HG03280 (cell line): Measurements from ENCODE around the gene RYR2.

Experiments used
- ATAC-seq: cut with Tn5 transposase; IDR thresholded peaks from one replicate; pipeline ENCODE4 v1.9.1; 2021; ENCODE audit warnings: mild to moderate bottlenecking, moderate library complexity; ENCODE audit not compliant: unreplicated experiment

The RYR2 gene

GRCh38 chr1:237041795-237042525 is at the start of gene RYR2:
Gene RYR2, plus strand, starts transcription at chr1:237042184. Its CDS starts 338 bp downstream, at chr1:237042522.
- no peak for ATAC-seq

DNA sequence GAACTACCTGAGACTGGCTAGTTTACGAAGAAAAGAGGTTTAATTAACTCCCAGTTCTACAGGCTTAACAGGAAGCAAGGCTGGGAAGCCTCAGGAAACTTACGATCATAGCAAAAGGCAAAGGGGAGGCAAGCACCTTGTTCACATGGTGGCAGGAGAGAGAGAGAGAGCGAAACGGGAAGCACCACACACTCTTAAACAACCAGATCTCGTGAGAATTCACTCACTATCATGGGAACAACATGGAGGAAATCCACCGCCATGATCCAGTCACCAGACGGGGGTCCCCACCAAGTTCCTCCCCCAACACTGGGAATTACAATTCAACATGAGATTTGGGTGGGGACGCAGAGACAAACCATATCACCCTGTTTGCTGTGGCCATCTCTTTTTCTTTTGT is 49.5 kb upstream of the RYR2 start:
- no peak for ATAC-seq

GRCh38 chr1:236994450-236994849 is 47.5 kb upstream of the RYR2 start:
- ATAC-seq: no peak

DNA sequence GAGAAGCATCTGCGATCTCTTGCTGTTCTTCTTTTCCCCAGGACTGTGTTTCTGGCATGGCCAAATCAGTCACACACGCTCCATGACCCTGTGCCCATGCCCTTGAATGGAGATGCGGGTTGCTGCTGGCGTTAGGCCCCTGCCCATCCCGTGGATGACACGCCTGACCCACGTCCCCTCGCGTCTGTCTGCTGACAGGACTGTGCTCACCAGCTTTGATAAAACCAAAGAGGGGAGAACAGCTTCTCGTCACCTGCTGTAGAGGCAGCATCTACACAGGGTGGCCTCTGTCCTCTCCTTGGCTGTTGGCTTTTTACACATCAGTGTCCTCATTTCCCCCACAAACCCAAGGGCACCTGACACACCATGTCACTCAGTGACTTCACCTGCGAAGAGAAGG is 44.6 kb upstream of the RYR2 start:
- ATAC-seq: no peak

- no peak for ATAC-seq
Observed at GRCh38 chr1:236997882-236998281, 44.1 kb upstream of the RYR2 start.

DNA sequence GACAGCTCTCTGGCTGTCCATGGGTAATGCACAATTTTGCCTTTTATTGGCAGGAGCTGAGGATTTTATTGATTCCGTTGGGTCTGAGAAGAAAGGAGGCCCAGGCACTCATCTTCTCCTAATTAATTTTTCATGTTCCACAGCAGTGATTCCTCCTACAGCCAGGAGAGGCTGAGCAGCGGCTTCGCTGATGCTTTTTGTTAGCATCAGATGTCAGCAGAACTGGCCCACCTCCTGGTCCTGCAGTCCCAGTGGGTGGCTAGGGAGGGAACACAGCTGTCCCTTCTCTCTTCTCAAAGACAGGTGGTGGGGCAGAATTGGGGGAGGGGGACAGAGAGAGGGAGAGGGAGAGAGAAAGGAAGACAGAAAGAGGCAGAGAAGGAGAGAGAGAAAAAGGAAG is 43.4 kb upstream of the RYR2 start:
- no peak for ATAC-seq

DNA sequence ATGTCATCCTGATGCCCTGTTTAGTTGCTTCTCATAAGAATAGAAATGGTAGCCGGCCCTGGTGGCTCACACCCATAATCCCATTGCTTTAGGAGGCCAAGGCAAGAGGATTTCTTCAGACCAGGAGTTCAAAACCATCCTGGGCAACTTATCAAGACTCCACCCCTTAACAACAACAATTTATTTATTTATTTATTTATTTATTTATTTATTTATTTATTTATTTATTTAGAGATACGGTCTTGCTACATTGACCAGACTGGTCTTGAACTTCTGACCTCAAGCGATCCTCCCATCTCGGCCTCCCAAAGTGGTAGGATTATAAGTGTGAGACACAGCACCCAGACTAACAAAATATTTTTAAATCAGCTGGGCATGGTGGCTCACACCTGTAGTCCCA is 41.8 kb upstream of the RYR2 start:
- ATAC-seq: no peak

DNA sequence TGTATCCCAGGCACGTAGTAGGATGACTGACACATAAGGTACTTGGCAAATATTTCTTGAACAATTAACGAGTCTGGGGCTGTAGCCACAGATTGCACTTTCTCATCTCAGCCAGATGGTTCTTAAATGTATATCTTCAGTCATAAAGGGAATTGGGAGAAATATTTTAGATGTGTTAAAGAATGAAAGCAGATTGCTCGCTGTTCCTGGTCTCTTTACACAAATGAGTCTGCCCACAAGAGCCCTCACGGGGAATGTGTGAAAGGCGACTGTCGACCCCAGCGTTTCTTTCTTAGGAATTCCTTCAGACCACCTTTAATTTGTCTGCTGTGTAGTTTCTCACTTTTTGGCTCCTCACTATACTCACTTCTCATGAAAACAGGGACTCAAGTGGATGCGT is 38.5 kb upstream of the RYR2 start:
- ATAC-seq: no peak

DNA sequence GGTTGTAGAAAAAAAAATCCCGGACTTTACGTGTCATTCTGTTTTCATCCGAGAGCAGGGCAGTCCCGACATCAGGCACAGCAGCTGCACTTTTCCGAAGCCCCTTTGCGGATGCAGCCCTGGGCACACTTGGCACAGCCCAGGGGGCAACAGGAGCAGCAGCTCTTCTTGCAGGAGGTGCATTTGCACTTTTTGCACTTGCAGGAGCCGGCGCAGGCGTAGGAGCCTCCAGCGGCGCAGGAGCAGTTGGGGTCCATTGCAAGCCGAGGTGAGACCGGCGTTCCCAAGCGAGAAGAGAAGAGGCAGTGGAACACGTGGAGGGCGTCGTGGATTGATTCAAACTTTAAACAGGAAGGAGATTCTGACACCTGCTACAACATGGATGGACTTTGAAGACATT is 37.9 kb upstream of the RYR2 start, which contains the start of gene MT1HL1:
MT1HL1 (minus strand) TSS at position 326 of the 400 bp plus-strand sequence; CDS start at position 257, 69 bp downstream.
- no peak for ATAC-seq

DNA sequence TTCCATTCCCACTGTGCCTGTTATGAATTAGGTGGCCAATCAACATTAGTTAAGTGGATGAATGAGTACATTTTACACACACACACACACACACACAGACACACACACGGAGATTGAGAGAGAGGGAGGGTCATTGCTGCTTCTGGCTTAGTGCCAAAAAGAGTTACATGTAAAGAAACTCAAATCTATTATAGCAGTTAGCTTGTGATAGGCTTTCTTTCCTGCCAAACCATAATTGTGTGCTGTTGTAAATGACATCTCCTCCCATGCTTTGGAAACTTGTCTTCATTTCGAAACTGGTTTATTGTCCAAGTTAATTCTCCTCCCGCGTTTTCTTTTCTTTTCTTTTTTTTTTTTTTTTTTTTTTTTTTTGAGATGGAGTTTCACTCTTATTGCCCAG is 36.3 kb upstream of the RYR2 start:
- no peak for ATAC-seq

DNA sequence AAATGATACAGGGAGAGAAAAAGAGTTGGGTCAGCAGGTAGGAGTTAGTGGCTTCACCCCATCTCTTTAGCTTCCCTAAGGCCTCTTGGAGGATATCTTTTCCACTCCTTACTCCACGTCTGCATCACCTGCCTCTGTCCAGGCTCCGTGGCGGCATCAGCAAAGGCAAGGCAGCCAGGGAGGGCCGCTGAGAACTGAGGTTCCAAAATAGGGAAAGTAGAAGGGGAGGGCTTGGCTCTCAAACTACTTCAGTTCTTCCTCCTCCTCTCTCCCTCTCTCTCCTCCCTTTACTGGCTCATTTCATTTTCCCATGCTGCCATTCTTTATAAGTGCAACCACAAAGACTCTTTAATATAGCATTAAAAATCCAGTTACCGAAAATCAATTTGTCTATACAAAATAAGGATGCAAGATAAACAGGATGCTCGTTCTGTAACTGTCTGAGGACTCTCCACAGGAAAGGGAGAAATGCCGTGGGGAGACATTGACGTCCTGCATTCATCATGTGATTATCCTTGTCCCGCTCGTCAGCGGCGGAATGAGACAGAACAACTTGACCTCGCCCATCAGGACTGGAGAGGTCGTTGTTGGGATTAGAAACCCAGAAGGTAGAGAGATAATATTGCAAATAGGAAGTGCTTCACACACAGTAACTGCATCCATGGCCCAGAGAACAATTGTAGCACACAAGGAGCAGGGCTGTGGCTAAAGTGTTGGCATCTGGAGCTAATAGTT is 34.7 kb upstream of the RYR2 start:
- no peak for ATAC-seq

- no peak for ATAC-seq
Observed at GRCh38 chr1:237009611-237010010, 32.4 kb upstream of the RYR2 start.

GRCh38 chr1:237011432-237011831 is 30.6 kb upstream of the RYR2 start:
- ATAC-seq: no peak

GRCh38 chr1:237012361-237012760 is 29.6 kb upstream of the RYR2 start:
- no peak for ATAC-seq

- ATAC-seq: no peak
Observed at GRCh38 chr1:237012788-237013383, 29.1 kb upstream of the RYR2 start.

DNA sequence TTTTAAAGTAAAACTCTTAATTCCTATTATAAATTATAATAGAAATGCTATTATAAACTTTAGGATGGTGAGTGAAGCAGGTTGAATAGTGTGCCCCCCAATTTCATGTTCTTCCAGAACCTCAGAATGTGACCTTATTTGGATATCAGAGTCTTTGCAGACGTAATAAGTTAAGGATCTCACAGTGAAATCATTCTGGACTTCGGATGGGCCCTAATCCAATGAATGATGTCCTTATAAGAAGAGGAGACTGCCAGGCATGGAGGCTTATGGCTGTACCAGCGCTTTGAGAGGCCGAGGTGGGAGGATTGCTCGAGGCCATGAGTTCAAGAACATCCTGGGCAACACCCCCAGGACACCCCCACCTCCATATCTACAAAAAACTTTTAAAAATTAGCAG is 28.4 kb upstream of the RYR2 start:
- ATAC-seq: no peak

DNA sequence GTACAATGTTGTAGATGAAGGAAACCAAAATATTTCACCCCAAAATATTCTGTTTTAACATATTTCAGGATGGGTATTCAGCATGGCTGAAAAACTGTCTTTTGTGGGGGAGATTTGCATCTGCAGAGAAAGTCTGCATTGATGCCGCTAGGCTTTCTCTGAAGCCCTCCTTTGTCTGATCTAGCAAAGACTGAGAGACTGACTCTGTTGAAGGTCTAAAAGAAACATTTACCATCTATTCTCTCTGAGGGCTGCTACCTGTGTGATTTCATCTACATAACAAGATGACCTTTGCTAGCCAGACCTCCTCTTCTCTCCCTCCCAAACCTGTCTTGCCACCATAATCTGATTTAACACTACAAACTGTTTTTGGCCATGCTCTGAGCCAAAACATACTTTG is 25.4 kb upstream of the RYR2 start:
- ATAC-seq: no peak

DNA sequence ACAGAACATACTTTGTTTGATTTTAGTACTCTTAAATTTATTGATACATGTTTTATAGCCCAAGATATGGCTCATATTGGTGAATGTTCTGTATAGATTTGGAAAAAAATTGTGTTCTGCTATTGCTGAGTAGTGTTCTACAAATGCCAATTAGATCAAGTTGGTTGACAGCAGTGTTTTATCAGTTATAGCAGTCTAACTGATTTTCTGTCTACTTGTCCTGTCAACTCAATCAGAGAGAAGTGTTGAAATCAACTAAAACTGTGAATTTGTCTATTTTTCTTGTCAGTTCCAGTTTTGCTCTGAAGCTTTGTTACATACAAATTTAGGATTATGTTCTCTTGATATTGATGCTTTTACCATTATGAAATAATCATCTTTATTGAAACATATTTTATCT is 23.1 kb upstream of the RYR2 start:
- no peak for ATAC-seq

DNA sequence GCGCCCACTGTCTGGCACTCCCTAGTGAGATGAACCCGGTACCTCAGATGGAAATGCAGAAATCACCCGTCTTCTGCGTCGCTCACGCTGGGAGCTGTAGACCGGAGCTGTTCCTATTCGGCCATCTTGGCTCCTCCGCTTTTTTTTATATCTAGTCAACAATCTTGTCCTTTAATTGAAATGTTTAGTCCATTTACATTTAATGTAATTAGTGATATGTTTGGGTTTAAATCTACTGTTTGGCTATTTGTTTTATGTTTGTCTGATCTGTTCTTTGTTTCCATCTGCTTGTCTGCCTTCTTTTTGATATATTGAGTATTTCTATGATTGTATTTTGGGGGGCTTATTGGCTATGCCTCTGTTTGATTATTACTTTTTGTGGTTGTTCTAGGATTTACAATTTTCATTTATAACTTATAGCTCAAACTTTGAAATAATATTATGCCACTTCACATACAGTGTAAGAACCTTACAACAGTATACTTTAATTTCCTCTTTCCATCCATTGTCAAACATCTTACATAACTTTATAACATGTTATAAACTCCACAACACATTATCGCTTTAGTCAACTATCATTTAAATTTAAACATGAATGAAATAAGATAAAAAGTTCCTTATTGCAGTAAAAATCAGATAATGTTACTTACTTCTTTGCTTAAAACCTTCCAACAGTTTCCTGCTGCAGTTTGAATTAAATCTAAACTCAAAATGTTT is 16.5 kb upstream of the RYR2 start:
- no peak for ATAC-seq

- ATAC-seq: no peak
Observed at GRCh38 chr1:237029240-237029639, 12.7 kb upstream of the RYR2 start.

GRCh38 chr1:237029850-237030535 is 12.0 kb upstream of the RYR2 start:
- no peak for ATAC-seq
